Activated B cell treated with CpG ODN at 0.5 μM for 24 hours (primary cell): ENCODE results near the gene VCAN. TPM values are rescaled to one million over a fixed set of nuclear protein-coding genes. Genes with fewer than 3 reads are reported as not detected.

Experiments
- ATAC-seq: fragments of 200-7000 bp; cut with Tn5 transposase; one replicate; pipeline ENCODE4 v1.10.0; 2021; ENCODE audit warnings: low read depth, mild to moderate bottlenecking, moderate library complexity
- CTCF ChIA-PET: fragments of 350-600 bp; sonication (Branson Sonifier 250); formaldehyde crosslinking; loops from one replicate; lab custom pipeline; 2021; ENCODE audit warnings: antibody characterized with exemption; lab: Charles Lee
- POLR2A ChIA-PET: fragments of 350-600 bp; sonication (Branson Sonifier 250); formaldehyde crosslinking; loops from one replicate; lab custom pipeline; 2021; ENCODE audit warnings: antibody characterized with exemption; lab: Charles Lee
- DNase-seq: peaks from one replicate; pipeline ENCODE4 v3.0.0; 2022
- H3K27ac Mint-ChIP-seq: one replicate; pipeline ENCODE4 v1.8.0; 2020; ENCODE audit warnings: mixed read lengths
- H3K27me3 Mint-ChIP-seq: one replicate; pipeline ENCODE4 v1.8.0; 2021; ENCODE audit warnings: mixed read lengths
- H3K36me3 Mint-ChIP-seq: one replicate; pipeline ENCODE4 v1.8.0; 2021; ENCODE audit warnings: low read depth, mixed read lengths
- H3K4me1 Mint-ChIP-seq: one replicate; pipeline ENCODE4 v1.8.0; 2021; ENCODE audit warnings: mixed read lengths
- H3K4me3 Mint-ChIP-seq: one replicate; pipeline ENCODE4 v1.8.0; 2020; ENCODE audit warnings: mild to moderate bottlenecking, mixed read lengths
- H3K9me3 Mint-ChIP-seq: one replicate; pipeline ENCODE4 v1.8.0; 2020; ENCODE audit warnings: mixed read lengths
- intact Hi-C: fragments of 100-400 bp; cut with micrococcal nuclease; formaldehyde crosslinking; loops from one replicate; pipeline ENCODE4 v1.15.1; 2024
- total RNA-seq: library from RNA; stranded (reverse); gene quantifications from 2 replicates; pipeline ENCODE4 v1.2.3, GENCODE V29; 2022
- TF ChIP-seq, protein P1 (sequence below): fragments of 200-600 bp; IDR thresholded peaks from one replicate; pipeline ENCODE4 v1.8.0; 2022; ENCODE audit warnings: antibody characterized with exemption, mild to moderate bottlenecking

The VCAN gene
- total RNA-seq, 1 donor from 2014 or later: 0.16 TPM

DNA sequence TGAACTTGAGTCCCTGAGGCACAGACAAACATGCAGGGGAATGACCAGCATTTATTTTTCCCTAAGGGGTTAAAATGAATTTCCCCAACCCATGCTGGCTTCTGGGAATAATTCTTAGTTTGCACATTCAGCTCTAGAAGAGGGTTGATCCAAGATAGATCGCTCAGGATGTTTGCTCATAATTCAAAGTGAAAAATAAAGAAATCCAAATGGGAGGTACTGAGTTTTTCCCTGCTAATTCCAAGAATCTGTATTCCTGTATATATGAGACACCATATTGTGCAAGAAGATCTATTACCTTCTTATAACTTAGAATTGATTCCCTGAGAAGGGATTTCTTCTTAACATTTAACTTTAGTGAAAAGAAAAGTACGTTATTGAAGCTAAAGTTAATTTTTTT, 96.2 kb downstream of the VCAN start:
- Mint-ChIP-seq H3K4me3 (no peak overlapping the region), H3K27ac (no peak overlapping the region), H3K9me3 (no peaks in the 10 kb centered on the region), H3K36me3 (no peaks in the 10 kb centered on the region), H3K4me1 (no peaks in the 10 kb centered on the region), H3K27me3 (peaks cover 7% of the 10 kb centered on the region)
- DNase-seq (no peak), ATAC-seq (no peak)
- intact Hi-C loops: no loop called here
- CTCF ChIA-PET: interaction anchor here (1.4 kb wide), 1 partner anchor 1215 kb away, joined by 3 read pairs; no protein-coding TSS in a partner anchor
- TF ChIP-seq, protein P1, sequence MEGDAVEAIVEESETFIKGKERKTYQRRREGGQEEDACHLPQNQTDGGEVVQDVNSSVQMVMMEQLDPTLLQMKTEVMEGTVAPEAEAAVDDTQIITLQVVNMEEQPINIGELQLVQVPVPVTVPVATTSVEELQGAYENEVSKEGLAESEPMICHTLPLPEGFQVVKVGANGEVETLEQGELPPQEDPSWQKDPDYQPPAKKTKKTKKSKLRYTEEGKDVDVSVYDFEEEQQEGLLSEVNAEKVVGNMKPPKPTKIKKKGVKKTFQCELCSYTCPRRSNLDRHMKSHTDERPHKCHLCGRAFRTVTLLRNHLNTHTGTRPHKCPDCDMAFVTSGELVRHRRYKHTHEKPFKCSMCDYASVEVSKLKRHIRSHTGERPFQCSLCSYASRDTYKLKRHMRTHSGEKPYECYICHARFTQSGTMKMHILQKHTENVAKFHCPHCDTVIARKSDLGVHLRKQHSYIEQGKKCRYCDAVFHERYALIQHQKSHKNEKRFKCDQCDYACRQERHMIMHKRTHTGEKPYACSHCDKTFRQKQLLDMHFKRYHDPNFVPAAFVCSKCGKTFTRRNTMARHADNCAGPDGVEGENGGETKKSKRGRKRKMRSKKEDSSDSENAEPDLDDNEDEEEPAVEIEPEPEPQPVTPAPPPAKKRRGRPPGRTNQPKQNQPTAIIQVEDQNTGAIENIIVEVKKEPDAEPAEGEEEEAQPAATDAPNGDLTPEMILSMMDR: no peak
- POLR2A ChIA-PET: no interaction called here

DNA sequence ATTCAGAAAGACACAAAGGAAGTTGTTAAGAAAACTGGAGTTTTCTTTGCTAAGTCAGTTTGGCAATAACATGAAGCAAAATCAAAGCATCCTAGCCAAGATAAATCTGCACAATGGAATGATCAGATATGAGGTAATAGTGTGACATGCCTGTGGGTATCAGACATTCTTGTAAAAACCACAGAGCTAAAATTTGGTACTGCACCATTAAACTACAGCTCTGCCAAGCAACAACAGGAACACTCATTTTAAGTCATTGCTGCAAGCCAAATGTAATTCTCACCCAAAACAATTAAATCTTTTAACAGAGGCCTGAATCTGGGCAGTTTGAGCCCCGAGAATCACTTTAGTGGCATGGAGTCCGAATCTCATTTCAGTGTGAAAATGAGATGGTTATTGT, 96.6 kb downstream of the VCAN start:
- Mint-ChIP-seq H3K9me3 (no peaks in the 10 kb centered on the region), H3K4me1 (no peaks in the 10 kb centered on the region), H3K36me3 (no peaks in the 10 kb centered on the region), H3K27me3 (peaks cover 7% of the 10 kb centered on the region), H3K27ac (no peak overlapping the region), H3K4me3 (no peak overlapping the region)
- ATAC-seq: no peak
- no peak for DNase-seq
- TF ChIP-seq, protein P1: no peak
- CTCF ChIA-PET: interaction anchor here (1.4 kb wide), 1 partner anchor 1216 kb away, joined by 3 read pairs; no protein-coding TSS in a partner anchor
- intact Hi-C loops: no loop called here
- POLR2A ChIA-PET: no interaction called here

DNA sequence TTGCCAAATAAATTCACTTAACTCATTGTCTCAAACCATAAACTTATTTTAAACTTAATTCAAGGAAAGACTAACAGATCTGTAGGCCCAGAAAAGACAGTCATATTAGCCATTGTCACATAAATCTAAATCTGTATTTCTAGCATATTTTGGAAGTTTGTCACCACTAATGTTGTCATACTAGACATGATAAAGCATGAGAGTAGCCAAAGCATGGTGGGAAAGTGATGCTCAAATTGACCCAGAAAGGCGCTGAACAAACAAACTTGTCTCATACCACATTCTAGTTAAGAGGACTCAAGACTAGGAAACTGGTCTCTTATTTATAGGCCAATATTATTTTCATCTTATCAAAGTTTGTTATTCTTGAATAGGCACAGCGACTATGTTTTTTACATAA, 99.4 kb downstream of the VCAN start:
- Mint-ChIP-seq H3K36me3 (no peaks in the 10 kb centered on the region), H3K4me1 (no peaks in the 10 kb centered on the region), H3K9me3 (no peaks in the 10 kb centered on the region), H3K27ac (no peak overlapping the region), H3K27me3 (peaks cover 7% of the 10 kb centered on the region), H3K4me3 (no peak overlapping the region)
- ChIA-PET POLR2A (no interaction called here), CTCF (no interaction called here)
- TF ChIP-seq, protein P1: no peak
- intact Hi-C loops: no loop called here
- no peak for ATAC-seq
- DNase-seq: no peak

DNA sequence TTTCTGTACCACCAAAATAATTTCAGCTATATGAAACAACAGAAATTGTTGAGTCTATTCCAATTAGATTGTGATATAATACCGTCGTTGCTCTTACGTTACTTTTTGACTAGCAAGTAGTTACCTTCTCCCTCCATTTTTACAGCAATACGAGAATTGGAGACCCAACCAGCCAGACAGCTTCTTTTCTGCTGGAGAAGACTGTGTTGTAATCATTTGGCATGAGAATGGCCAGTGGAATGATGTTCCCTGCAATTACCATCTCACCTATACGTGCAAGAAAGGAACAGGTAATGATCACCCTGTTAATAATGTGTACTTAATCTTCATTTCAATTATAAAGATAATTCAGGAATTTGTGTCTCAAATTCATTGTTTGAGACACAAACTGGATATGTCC, 100.7 kb downstream of the VCAN start:
- intact Hi-C loops: no loop called here
- no peak overlapping the region for H3K27ac Mint-ChIP-seq
- H3K36me3 Mint-ChIP-seq: no peaks in the 10 kb centered on the region
- no peaks in the 10 kb centered on the region for H3K4me1 Mint-ChIP-seq
- ATAC-seq (no peak), DNase-seq (no peak)
- no peak overlapping the region for H3K4me3 Mint-ChIP-seq
- CTCF ChIA-PET: no interaction called here
- POLR2A ChIA-PET: no interaction called here
- H3K9me3 Mint-ChIP-seq: no peaks in the 10 kb centered on the region
- H3K27me3 Mint-ChIP-seq: peaks cover 1% of the 10 kb centered on the region
- TF ChIP-seq, protein P1: no peak

DNA sequence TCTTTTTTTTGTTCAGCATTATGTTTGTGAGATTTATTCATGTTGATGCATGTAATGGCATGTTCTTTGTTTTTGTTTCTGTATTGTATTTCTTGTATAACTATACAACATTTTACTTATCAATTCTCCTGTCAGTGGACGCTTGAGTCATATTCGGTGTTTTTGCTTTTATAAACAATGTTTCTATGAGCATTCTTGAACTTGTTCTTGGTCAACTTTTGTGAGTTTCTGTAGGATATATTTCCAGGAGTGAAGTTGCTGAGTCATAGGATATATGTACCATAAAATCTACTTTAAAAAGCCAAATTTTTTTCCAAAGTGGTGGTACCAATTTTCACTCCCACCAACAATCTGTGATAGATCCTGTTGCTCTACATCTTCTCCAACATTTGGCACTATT, 104.8 kb downstream of the VCAN start:
- no peak overlapping the region for H3K4me3 Mint-ChIP-seq
- intact Hi-C loops: no loop called here
- DNase-seq: no peak
- H3K36me3 Mint-ChIP-seq: no peaks in the 10 kb centered on the region
- ChIA-PET CTCF (no interaction called here), POLR2A (no interaction called here)
- H3K27ac Mint-ChIP-seq: no peak overlapping the region
- no peaks in the 10 kb centered on the region for H3K27me3 Mint-ChIP-seq
- TF ChIP-seq, protein P1: no peak
- ATAC-seq: no peak
- H3K4me1 Mint-ChIP-seq: no peaks in the 10 kb centered on the region
- H3K9me3 Mint-ChIP-seq: no peaks in the 10 kb centered on the region
